Activated CD4-positive, alpha-beta T cell treated with anti-CD3 and anti-CD28 coated beads for 36 hours (primary cell): Measurements from ENCODE around the gene AVEN. TPM values are rescaled to one million over a fixed set of nuclear protein-coding genes. Genes with fewer than 3 reads are reported as not detected.
"Not testable (repeated sequence)": the region's sequence is repeated elsewhere in the genome, so short reads cannot be mapped to it uniquely, and the experiment has no call there.

Experiments
- ATAC-seq: fragments of 200-7000 bp; cut with Tn5 transposase; one replicate; pipeline ENCODE4 v1.10.0; 2021; ENCODE audit warnings: mild to moderate bottlenecking, moderate library complexity
- CTCF ChIA-PET: fragments of 350-600 bp; sonication (Branson Sonifier 250); formaldehyde crosslinking; loops from one replicate; lab custom pipeline; 2021; ENCODE audit warnings: antibody characterized with exemption; lab: Charles Lee
- POLR2A ChIA-PET: fragments of 350-600 bp; sonication (Branson Sonifier 250); formaldehyde crosslinking; loops from one replicate; lab custom pipeline; 2021; ENCODE audit warnings: antibody characterized with exemption, inconsistent platforms; lab: Charles Lee
- DNase-seq: peaks from one replicate; pipeline ENCODE4 v3.0.0-alpha.2; 2020
- H3K27ac Mint-ChIP-seq: one replicate; pipeline ENCODE4 v1.8.0; 2021; ENCODE audit warnings: mixed read lengths
- H3K27me3 Mint-ChIP-seq: one replicate; pipeline ENCODE4 v1.8.0; 2021; ENCODE audit warnings: mixed read lengths
- H3K36me3 Mint-ChIP-seq: one replicate; pipeline ENCODE4 v1.8.0; 2021; ENCODE audit warnings: low read depth, mixed read lengths
- H3K4me1 Mint-ChIP-seq: one replicate; pipeline ENCODE4 v1.8.0; 2021; ENCODE audit warnings: mixed read lengths
- H3K4me3 Mint-ChIP-seq: one replicate; pipeline ENCODE4 v1.8.0; 2021; ENCODE audit warnings: mild to moderate bottlenecking, moderate library complexity, mixed read lengths
- H3K9me3 Mint-ChIP-seq: one replicate; pipeline ENCODE4 v1.8.0; 2021; ENCODE audit warnings: low read depth, mixed read lengths
- intact Hi-C, 2 experiments: fragments of 100-400 bp; cut with DNase I in 1 of 2; cut with micrococcal nuclease in 1 of 2; formaldehyde crosslinking; loops; one replicate each; pipeline versions ENCODE4 v1.14.2 to v1.15.1; 2022 to 2024; cut with DNase I, micrococcal nuclease
- total RNA-seq, 2 experiments: library from RNA; stranded (reverse); gene quantifications; one replicate each; pipeline ENCODE4 v1.2.3, GENCODE V29; 2021

AVEN gene
- total RNA-seq, 2 experiments from 2014 or later, result 10.5 to 10.7 TPM

GRCh38 chr15:34039790-34040113 lies 748 bp upstream of the AVEN start:
- H3K36me3 Mint-ChIP-seq, result no peaks in the 10 kb centered on the region
- no peak for DNase-seq
- ATAC-seq, result no peak
- ChIA-PET POLR2A (interaction anchor here (0.5 to 1.7 kb wide), 3 partner anchors 21 to 298 kb away, joined by 3 to 5 read pairs (median 3); no protein-coding TSS in a partner anchor), CTCF (interaction anchor here (1.0 to 2.3 kb wide), 3 partner anchors 21 to 169 kb away, joined by 3 to 8 read pairs (median 4); partner anchors contain the start of gene KATNBL1)
- H3K4me1 Mint-ChIP-seq, result peaks cover 32% of the 10 kb centered on the region
- H3K27ac Mint-ChIP-seq, result peak overlapping the region; percentile 93
- no peaks in the 10 kb centered on the region for H3K9me3 Mint-ChIP-seq
- intact Hi-C loops, result loop anchor here (1.0 to 5.0 kb wide), 8 partner anchors 63 to 1508 kb away; partner anchors contain the start of genes SLC12A6 (in 2 of the 2), ZNF770 (in 2 of the 2), DPH6 (in 1 of the 2) and FMN1 (in 1 of the 2)
- no peaks in the 10 kb centered on the region for H3K27me3 Mint-ChIP-seq
- peak overlapping the region; percentile 81 for H3K4me3 Mint-ChIP-seq

- ChIA-PET CTCF (interaction anchor here (0.8 kb wide), 1 partner anchor 24 kb away, joined by 4 read pairs; no protein-coding TSS in a partner anchor), POLR2A (no interaction called here)
- peak overlapping the region; percentile 81 for H3K4me3 Mint-ChIP-seq
- peak overlapping the region; percentile 96 for H3K27ac Mint-ChIP-seq
- peak; percentile 76 for ATAC-seq
- intact Hi-C loops, result loop anchor here (1.0 to 5.0 kb wide), 6 partner anchors 63 to 1509 kb away; partner anchors contain the start of genes SLC12A6 (in 2 of the 2), ZNF770 (in 2 of the 2), DPH6 (in 1 of the 2) and EMC7 (in 1 of the 2)
- no peaks in the 10 kb centered on the region for H3K36me3 Mint-ChIP-seq
- DNase-seq, result peak; percentile 88
- no peaks in the 10 kb centered on the region for H3K27me3 Mint-ChIP-seq
- H3K9me3 Mint-ChIP-seq, result no peaks in the 10 kb centered on the region
- H3K4me1 Mint-ChIP-seq, result peaks cover 23% of the 10 kb centered on the region
Measured at GRCh38 chr15:34038023-34038870, 757 bp downstream of the AVEN start.

- ChIA-PET CTCF (interaction anchor here (0.6 to 1.6 kb wide), 3 partner anchors 13 to 713 kb away, joined by 3 to 5 read pairs (median 3); no protein-coding TSS in a partner anchor), POLR2A (interaction anchor here (0.7 kb wide), 1 partner anchor 9 kb away, joined by 5 read pairs; no protein-coding TSS in a partner anchor)
- ATAC-seq (peak; percentile 63), DNase-seq (peak; percentile 26)
- peaks cover 12% of the 10 kb centered on the region for H3K4me1 Mint-ChIP-seq
- H3K27ac Mint-ChIP-seq, result no peak overlapping the region
- no peak overlapping the region for H3K4me3 Mint-ChIP-seq
- H3K9me3 Mint-ChIP-seq, result peaks cover 6% of the 10 kb centered on the region
- peaks cover 7% of the 10 kb centered on the region for H3K36me3 Mint-ChIP-seq
- H3K27me3 Mint-ChIP-seq, result no peaks in the 10 kb centered on the region
- intact Hi-C loops, result no loop called here
Measured at GRCh38 chr15:34031987-34032760, 6.8 kb downstream of the AVEN start.

GRCh38 chr15:34027606-34028005 lies 11.4 kb downstream of the AVEN start:
- H3K4me1 Mint-ChIP-seq, result peaks cover 15% of the 10 kb centered on the region
- ChIA-PET CTCF (no interaction called here), POLR2A (no interaction called here)
- no peak for ATAC-seq
- no peak overlapping the region for H3K4me3 Mint-ChIP-seq
- H3K27ac Mint-ChIP-seq, result no peak overlapping the region
- no peaks in the 10 kb centered on the region for H3K27me3 Mint-ChIP-seq
- H3K36me3 Mint-ChIP-seq, result peaks cover 10% of the 10 kb centered on the region
- DNase-seq, result no peak
- intact Hi-C loops, result no loop called here
- H3K9me3 Mint-ChIP-seq, result peaks cover 6% of the 10 kb centered on the region

- CTCF ChIA-PET, result no interaction called here
- no peak for DNase-seq
- peaks cover 8% of the 10 kb centered on the region for H3K4me1 Mint-ChIP-seq
- peaks cover 16% of the 10 kb centered on the region for H3K36me3 Mint-ChIP-seq
- no peak overlapping the region for H3K27ac Mint-ChIP-seq
- intact Hi-C loops, result no loop called here
- ATAC-seq, result no peak
- POLR2A ChIA-PET, result no interaction called here
- H3K4me3 Mint-ChIP-seq, result no peak overlapping the region
- no peaks in the 10 kb centered on the region for H3K27me3 Mint-ChIP-seq
- H3K9me3 Mint-ChIP-seq, result peaks cover 6% of the 10 kb centered on the region
Measured at GRCh38 chr15:34025252-34025651, 13.8 kb downstream of the AVEN start.

GRCh38 chr15:34023907-34024306 lies 15.1 kb downstream of the AVEN start:
- Mint-ChIP-seq H3K27ac (no peak overlapping the region), H3K36me3 (peaks cover 15% of the 10 kb centered on the region), H3K9me3 (peaks cover 5% of the 10 kb centered on the region), H3K4me1 (peaks cover 10% of the 10 kb centered on the region), H3K27me3 (no peaks in the 10 kb centered on the region), H3K4me3 (no peak overlapping the region)
- no peak for ATAC-seq
- ChIA-PET CTCF (no interaction called here), POLR2A (no interaction called here)
- DNase-seq, result no peak
- intact Hi-C loops, result no loop called here

- intact Hi-C loops, result no loop called here
- CTCF ChIA-PET, result interaction anchor here (0.5 to 0.7 kb wide), 2 partner anchors 13 to 820 kb away, joined by 3 to 5 read pairs; no protein-coding TSS in a partner anchor
Measured at GRCh38 chr15:34019369-34019990, 19.5 kb downstream of the AVEN start.

GRCh38 chr15:34018738-34019137 lies 20.3 kb downstream of the AVEN start:
- H3K27me3 Mint-ChIP-seq, intact Hi-C loops: not testable (repeated sequence)

More at GRCh38 chr15:34019369-34019990, 19.5 kb downstream of the AVEN start:
- POLR2A ChIA-PET, result interaction anchor here (0.8 kb wide), 1 partner anchor 20 kb away, joined by 5 read pairs; the partner anchor contains the start of gene AVEN
- Mint-ChIP-seq H3K9me3 (no peaks in the 10 kb centered on the region), H3K4me3 (no peak overlapping the region), H3K27ac (no peak overlapping the region), H3K27me3 (no peaks in the 10 kb centered on the region), H3K4me1 (peaks cover 14% of the 10 kb centered on the region), H3K36me3 (peaks cover 10% of the 10 kb centered on the region)
- peak; percentile 69 for ATAC-seq
- DNase-seq, result no peak

GRCh38 chr15:34018021-34018645 lies 20.9 kb downstream of the AVEN start:
- Mint-ChIP-seq H3K36me3 (peaks cover 10% of the 10 kb centered on the region), H3K9me3 (no peaks in the 10 kb centered on the region), H3K27me3 (no peaks in the 10 kb centered on the region), H3K4me1 (peaks cover 14% of the 10 kb centered on the region), H3K4me3 (peak overlapping the region; percentile 20), H3K27ac (no peak overlapping the region)
- CTCF ChIA-PET, result interaction anchor here (0.6 to 0.7 kb wide), 3 partner anchors 61 to 194 kb away, joined by 3 read pairs; no protein-coding TSS in a partner anchor
- no peak for ATAC-seq
- peak; percentile 46 for DNase-seq
- POLR2A ChIA-PET, result no interaction called here
- intact Hi-C loops, result no loop called here

More at GRCh38 chr15:34018738-34019137, 20.3 kb downstream of the AVEN start:
- ATAC-seq, DNase-seq, H3K36me3 Mint-ChIP-seq, H3K4me3 Mint-ChIP-seq, H3K27ac Mint-ChIP-seq, H3K9me3 Mint-ChIP-seq: not testable (repeated sequence)
- CTCF ChIA-PET, result interaction anchor here (0.5 to 0.7 kb wide), 2 partner anchors 13 to 820 kb away, joined by 3 to 5 read pairs; no protein-coding TSS in a partner anchor
- H3K4me1 Mint-ChIP-seq, result peaks cover 14% of the 10 kb centered on the region
- POLR2A ChIA-PET, result interaction anchor here (0.8 kb wide), 1 partner anchor 21 kb away, joined by 5 read pairs; the partner anchor contains the start of gene AVEN

GRCh38 chr15:34014556-34014955 lies 24.4 kb downstream of the AVEN start:
- no peak overlapping the region for H3K27ac Mint-ChIP-seq
- intact Hi-C loops, result no loop called here
- DNase-seq (no peak), ATAC-seq (no peak)
- no peak overlapping the region for H3K4me3 Mint-ChIP-seq
- H3K27me3 Mint-ChIP-seq, result no peaks in the 10 kb centered on the region
- POLR2A ChIA-PET, result no interaction called here
- H3K9me3 Mint-ChIP-seq, result no peaks in the 10 kb centered on the region
- peaks cover 3% of the 10 kb centered on the region for H3K36me3 Mint-ChIP-seq
- peaks cover 12% of the 10 kb centered on the region for H3K4me1 Mint-ChIP-seq
- CTCF ChIA-PET, result interaction anchor here (1.6 kb wide), 1 partner anchor 25 kb away, joined by 4 read pairs; no protein-coding TSS in a partner anchor
